ENCODE results near the gene PSTPIP2. TPM values are rescaled to one million over a fixed set of nuclear protein-coding genes. Genes with fewer than 3 reads are reported as not detected.
A peak's percentile ranks its signal among the peaks of the same experiment; 100 is the strongest.

The PSTPIP2 gene
- total and polyA plus RNA-seq, 2 of the 4 experiments (the other 2 are of a cell fraction): 10.4 to 12.4 TPM

- no TSS peak for BruUV-seq (replicated peaks)
- Histone ChIP-seq H3K9ac (ENCODE audit: low read depth, low read length) (no peak overlapping the region), H3K9me1 (ENCODE audit: insufficient read depth, low read length) (0 out of 2 replicates have a peak, but pooled peaks cover 3% of the 10 kb centered on the region), H3K36me3 (ENCODE audit: control insufficient read depth, insufficient read depth, low read length) (peaks cover 10% of the 10 kb centered on the region), H4K91ac (ENCODE audit: insufficient read depth, low read depth, low read length) (no peak overlapping the region), H3K4me3 (ENCODE audit: insufficient read depth, low read depth, low read length) (no peak overlapping the region), H3K79me1 (ENCODE audit: low read depth in 1 of 2, low read length in 2 of 2) (peaks cover 5 to 20% of the 10 kb centered on the region in 2 experiments; a peak in 3 of 4 replicates), H3K4me2 (ENCODE audit: low read depth, low read length) (no peak overlapping the region), H3K18ac (ENCODE audit: low read depth, low read length) (no peak overlapping the region), H2AK9ac (replicated peaks; ENCODE audit: low read depth, low read length, poor library complexity) (no peak overlapping the region), H3K14ac (replicated peaks; ENCODE audit: low read depth, low read length) (no peak overlapping the region), H3K27me3 (ENCODE audit: control insufficient read depth, insufficient read depth, low read length) (no peaks in the 10 kb centered on the region), H2AFZ (replicated peaks; ENCODE audit: low read length, poor library complexity) (no peak overlapping the region), H2BK15ac (ENCODE audit: low read depth, low read length) (no peak overlapping the region), H4K5ac (ENCODE audit: low read depth, low read length) (no peak overlapping the region), H4K20me1 (ENCODE audit: insufficient read depth, low read length) (no peaks in the 10 kb centered on the region), H3K56ac (ENCODE audit: extremely low read depth, insufficient read depth, low read length) (no peak overlapping the region), H3K4ac (ENCODE audit: low read depth, low read length) (no peak overlapping the region), H3K27ac (ENCODE audit: insufficient read depth, low read length) (no peak overlapping the region), H3K23ac (ENCODE audit: low read depth, low read length) (no peak overlapping the region), H3K9me3 (ENCODE audit: control insufficient read depth, insufficient read depth, low read length) (no peaks in the 10 kb centered on the region), H2AK5ac (ENCODE audit: low read depth, low read length) (no peak overlapping the region), H2BK120ac (ENCODE audit: low read depth, low read length) (no peak overlapping the region), H2BK5ac (ENCODE audit: low read depth, low read length, poor library complexity, severe bottlenecking) (no peak overlapping the region), H3K4me1 (ENCODE audit: control insufficient read depth, insufficient read depth, low read length) (no peaks in the 10 kb centered on the region; the same call in 1 of the 2 replicates), H2BK20ac (ENCODE audit: low read depth, low read length) (no peak overlapping the region), H4K8ac (ENCODE audit: low read depth in 2 of 2, low read length in 2 of 2) (no peak overlapping the region)
- in situ Hi-C loops (cut with MboI; ENCODE audit: low sequenced_read_pairs) (no loop called here), dilution Hi-C loops (cut with HindIII; ENCODE audit: low sequenced_read_pairs, unreplicated experiment) (no loop called here), intact Hi-C loops (cut with micrococcal nuclease) (no loop called here)
- no peak for ATAC-seq (ENCODE audit: low read depth)
- WGBS, 2 experiments (ENCODE audit: extremely low coverage in 2 of 2, insufficient read length in 1 of 2): no CpG with 5 or more reads among the region's 1 CpG
- ChIA-PET CTCF (interaction anchor here (0.6 kb wide), 1 partner anchor 60 kb away, joined by 3 read pairs; no protein-coding TSS in a partner anchor), POLR2A (ENCODE audit: unreplicated experiment) (no interaction called here)
- DNase-seq: peak; percentile 38
- no peak for TF ChIP-seq RCOR1 (IDR thresholded peaks at IDR 0.05; ENCODE audit: insufficient replicate concordance, low read length)
- TF ChIP-seq POLR2A (IDR thresholded peaks at IDR 0.05; ENCODE audit: low read depth, low read length): no peak
- TF ChIP-seq BHLHE40 (IDR thresholded peaks at IDR 0.05; ENCODE audit: low read depth, low read length): no peak
- no peak for TF ChIP-seq ELK1 (IDR thresholded peaks at IDR 0.05; ENCODE audit: borderline replicate concordance, low read depth, low read length)
- TF ChIP-seq MAZ (IDR thresholded peaks at IDR 0.05; ENCODE audit: borderline replicate concordance, low read depth, low read length): no peak
- no peak for TF ChIP-seq MAFK (IDR thresholded peaks at IDR 0.05; ENCODE audit: low read depth, low read length)
- no peak for TF ChIP-seq CHD1 (IDR thresholded peaks at IDR 0.05; ENCODE audit: low read depth, low read length)
- TF ChIP-seq MXI1 (IDR thresholded peaks at IDR 0.05; ENCODE audit: borderline replicate concordance, low read depth, low read length): no peak
- TF ChIP-seq NFE2L2 (IDR thresholded peaks at IDR 0.05; ENCODE audit: low read depth, low read length): no peak
- no peak for TF ChIP-seq USF2 (IDR thresholded peaks at IDR 0.05; ENCODE audit: low read depth, low read length)
- TF ChIP-seq CEBPB (IDR thresholded peaks at IDR 0.05; ENCODE audit: low read depth, low read length): no peak
- TF ChIP-seq SMC3 (IDR thresholded peaks at IDR 0.05; ENCODE audit: low read depth, low read length): no peak
- no peak for TF ChIP-seq RFX5 (IDR thresholded peaks at IDR 0.05; ENCODE audit: low read depth, low read length)
Measured at GRCh38 chr18:46034230-46034629, 37.8 kb downstream of the PSTPIP2 start.

Measured in IMR-90 (cell line).